Left ventricle myocardium inferior (tissue), 1 donor: ENCODE data around the gene SCIN. TPM values are rescaled to one million over a fixed set of nuclear protein-coding genes. Genes with fewer than 3 reads are reported as not detected.

Experiments
- DNase-seq: peaks from one replicate; pipeline ENCODE4 v3.0.0-alpha.2; 2020
- H3K27ac ChIP-seq: fragments of 200-600 bp; replicated peaks from 2 replicates; pipeline ENCODE4 v1.8.0; 2021
- H3K27me3 ChIP-seq: fragments of 200-600 bp; 2 replicates; pipeline ENCODE4 v1.8.0; 2021; ENCODE audit warnings: low read depth
- H3K36me3 ChIP-seq: fragments of 200-600 bp; 2 replicates; pipeline ENCODE4 v1.8.0; 2021
- H3K4me1 ChIP-seq: fragments of 200-600 bp; 2 replicates; pipeline ENCODE4 v1.8.0; 2021
- H3K4me3 ChIP-seq: fragments of 200-600 bp; 2 replicates; pipeline ENCODE4 v1.8.0; 2021; ENCODE audit warnings: mild to moderate bottlenecking, moderate library complexity
- H3K9me3 ChIP-seq: fragments of 200-600 bp; replicated peaks from 2 replicates; pipeline ENCODE4 v1.8.0; 2021
- CTCF ChIP-seq: fragments of 200-600 bp; IDR thresholded peaks from 2 replicates; pipeline ENCODE4 v1.8.0; 2021; ENCODE audit warnings: antibody characterized with exemption, mild to moderate bottlenecking, borderline replicate concordance
- intact Hi-C: fragments of 100-400 bp; cut with micrococcal nuclease; formaldehyde crosslinking; loops from one replicate; pipeline ENCODE4 v1.11.0; 2022
- total RNA-seq: library from RNA; stranded (reverse); fragmentation: NEBNext Ultra II Directional; extraction: Animal tissue kit (Norgen Biotek cat#: 25700); gene quantifications from one replicate; pipeline ENCODE4 v1.2.1, GENCODE V29; 2021
- donor health status: DM: no; HTN: yes; CAD: no; lungs with severe emphysema.

Gene SCIN
- total RNA-seq, 1 donor from 2014 or later, result not detected

GRCh38 chr7:12637819-12638592 is 67.5 kb downstream of the SCIN start:
- Histone ChIP-seq H3K36me3 (no peaks in the 10 kb centered on the region), H3K27ac (no peak overlapping the region), H3K4me3 (no peak overlapping the region), H3K27me3 (peaks cover 21% of the 10 kb centered on the region), H3K9me3 (no peaks in the 10 kb centered on the region), H3K4me1 (peaks cover 8% of the 10 kb centered on the region)
- no peak for DNase-seq
- TF ChIP-seq CTCF, result no peak
- intact Hi-C loops, result loop anchor here (2.0 kb wide), 1 partner anchor 625 kb away; no protein-coding TSS in a partner anchor

GRCh38 chr7:12638851-12639456 is 68.4 kb downstream of the SCIN start:
- Histone ChIP-seq H3K9me3 (no peaks in the 10 kb centered on the region), H3K27me3 (peaks cover 13% of the 10 kb centered on the region), H3K36me3 (no peaks in the 10 kb centered on the region), H3K4me1 (peaks cover 8% of the 10 kb centered on the region), H3K4me3 (no peak overlapping the region), H3K27ac (no peak overlapping the region)
- no peak for DNase-seq
- TF ChIP-seq CTCF, result peak; percentile 78
- intact Hi-C loops, result loop anchor here (2.0 kb wide), 1 partner anchor 624 kb away; no protein-coding TSS in a partner anchor

GRCh38 chr7:12640299-12641096 is 70.0 kb downstream of the SCIN start:
- peaks cover 8% of the 10 kb centered on the region for H3K4me1 ChIP-seq
- H3K4me3 ChIP-seq, result no peak overlapping the region
- no peaks in the 10 kb centered on the region for H3K27me3 ChIP-seq
- no peak for TF ChIP-seq CTCF
- no peaks in the 10 kb centered on the region for H3K36me3 ChIP-seq
- no peak overlapping the region for H3K27ac ChIP-seq
- DNase-seq, result no peak
- intact Hi-C loops, result no loop called here
- no peaks in the 10 kb centered on the region for H3K9me3 ChIP-seq

- no peaks in the 10 kb centered on the region for H3K27me3 ChIP-seq
- H3K4me1 ChIP-seq, result peaks cover 8% of the 10 kb centered on the region
- H3K36me3 ChIP-seq, result no peaks in the 10 kb centered on the region
- intact Hi-C loops, result no loop called here
- no peak for DNase-seq
- no peak for TF ChIP-seq CTCF
- no peak overlapping the region for H3K27ac ChIP-seq
- no peak overlapping the region for H3K4me3 ChIP-seq
- H3K9me3 ChIP-seq, result no peaks in the 10 kb centered on the region
Measured at GRCh38 chr7:12641196-12641595, 70.7 kb downstream of the SCIN start.

GRCh38 chr7:12642508-12642907 is 72.0 kb downstream of the SCIN start:
- no peak for TF ChIP-seq CTCF
- H3K4me1 ChIP-seq, result peaks cover 8% of the 10 kb centered on the region
- DNase-seq, result no peak
- H3K4me3 ChIP-seq, result no peak overlapping the region
- intact Hi-C loops, result no loop called here
- H3K27ac ChIP-seq, result no peak overlapping the region
- H3K27me3 ChIP-seq, result no peaks in the 10 kb centered on the region
- H3K9me3 ChIP-seq, result no peaks in the 10 kb centered on the region
- H3K36me3 ChIP-seq, result no peaks in the 10 kb centered on the region
